Measurements from ENCODE around the gene SPACA7.

The SPACA7 gene

DNA sequence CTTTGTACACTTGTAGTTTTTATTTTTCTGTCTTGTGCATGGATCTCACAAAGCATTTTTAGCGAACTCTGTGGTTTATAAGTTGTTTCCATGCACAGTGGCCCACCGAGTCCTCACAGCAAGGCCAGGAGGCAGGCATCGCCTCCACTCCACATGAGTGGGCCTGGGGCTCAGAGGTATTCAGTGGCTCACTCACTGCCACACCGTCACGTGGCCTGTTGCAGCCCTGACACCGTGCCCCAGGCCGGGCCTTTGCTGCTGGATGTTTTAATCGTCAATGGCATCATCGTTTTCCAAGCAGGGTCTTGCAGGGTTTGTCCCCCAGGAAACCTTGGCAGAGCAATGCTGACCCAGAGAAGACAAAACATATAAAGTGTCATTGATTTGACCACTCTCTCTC is 59.8 kb downstream of the SPACA7 start:
- H2AFZ ChIP-seq: no peak overlapping the region
- H3K9ac ChIP-seq: no peak overlapping the region
- H3K27me3 ChIP-seq (ENCODE audit: control insufficient read depth, insufficient read depth, low read length): no peaks in the 10 kb centered on the region

DNA sequence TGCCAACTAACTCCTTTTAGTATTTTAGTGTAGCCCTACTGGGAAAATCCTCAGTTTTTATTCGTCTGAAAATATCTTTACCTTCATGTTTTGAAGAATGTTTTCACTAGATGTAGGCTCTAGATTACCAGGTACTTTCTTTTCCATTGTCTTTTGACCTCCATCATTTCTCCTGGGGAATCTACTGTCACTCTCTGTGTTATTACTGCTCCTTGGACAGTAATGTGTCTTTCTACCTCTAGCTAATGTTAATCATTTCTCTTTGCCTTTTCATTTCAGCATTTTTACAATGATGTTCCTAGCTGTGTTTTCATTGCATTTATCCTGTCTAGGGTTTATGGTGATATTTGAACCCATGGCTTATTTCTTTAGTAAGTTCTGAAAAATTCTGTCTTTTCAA is 61.9 kb downstream of the SPACA7 start:
- H3K27ac ChIP-seq: no peak overlapping the region
- no peak overlapping the region for H3K4me3 ChIP-seq (ENCODE audit: low read depth, low read length)
- no peaks in the 10 kb centered on the region for H3K36me3 ChIP-seq (ENCODE audit: control insufficient read depth, insufficient read depth, low read length)
- no peaks in the 10 kb centered on the region for H3K79me2 ChIP-seq
- TF ChIP-seq, protein P1, sequence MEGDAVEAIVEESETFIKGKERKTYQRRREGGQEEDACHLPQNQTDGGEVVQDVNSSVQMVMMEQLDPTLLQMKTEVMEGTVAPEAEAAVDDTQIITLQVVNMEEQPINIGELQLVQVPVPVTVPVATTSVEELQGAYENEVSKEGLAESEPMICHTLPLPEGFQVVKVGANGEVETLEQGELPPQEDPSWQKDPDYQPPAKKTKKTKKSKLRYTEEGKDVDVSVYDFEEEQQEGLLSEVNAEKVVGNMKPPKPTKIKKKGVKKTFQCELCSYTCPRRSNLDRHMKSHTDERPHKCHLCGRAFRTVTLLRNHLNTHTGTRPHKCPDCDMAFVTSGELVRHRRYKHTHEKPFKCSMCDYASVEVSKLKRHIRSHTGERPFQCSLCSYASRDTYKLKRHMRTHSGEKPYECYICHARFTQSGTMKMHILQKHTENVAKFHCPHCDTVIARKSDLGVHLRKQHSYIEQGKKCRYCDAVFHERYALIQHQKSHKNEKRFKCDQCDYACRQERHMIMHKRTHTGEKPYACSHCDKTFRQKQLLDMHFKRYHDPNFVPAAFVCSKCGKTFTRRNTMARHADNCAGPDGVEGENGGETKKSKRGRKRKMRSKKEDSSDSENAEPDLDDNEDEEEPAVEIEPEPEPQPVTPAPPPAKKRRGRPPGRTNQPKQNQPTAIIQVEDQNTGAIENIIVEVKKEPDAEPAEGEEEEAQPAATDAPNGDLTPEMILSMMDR (IDR thresholded peaks at IDR 0.05): no peak
- no peaks in the 10 kb centered on the region for H3K4me1 ChIP-seq
- H2AFZ ChIP-seq: no peak overlapping the region
- no peak overlapping the region for H3K9ac ChIP-seq
- no peaks in the 10 kb centered on the region for H3K9me3 ChIP-seq (ENCODE audit: control insufficient read depth, low read length)
- H3K4me2 ChIP-seq (ENCODE audit: low read length): no peak overlapping the region
- no peaks in the 10 kb centered on the region for H3K27me3 ChIP-seq (ENCODE audit: control insufficient read depth, insufficient read depth, low read length)

More for the DNA sequence above, 59.8 kb downstream of the SPACA7 start:
- H3K27ac ChIP-seq: no peak overlapping the region
- no peaks in the 10 kb centered on the region for H3K9me3 ChIP-seq (ENCODE audit: control insufficient read depth, low read length)
- H3K4me1 ChIP-seq: no peaks in the 10 kb centered on the region
- no peak overlapping the region for H3K4me2 ChIP-seq (ENCODE audit: low read length)
- TF ChIP-seq, protein P1 (IDR thresholded peaks at IDR 0.05): no peak
- H3K79me2 ChIP-seq: no peaks in the 10 kb centered on the region
- no peak overlapping the region for H3K4me3 ChIP-seq (ENCODE audit: low read depth, low read length)
- no peaks in the 10 kb centered on the region for H3K36me3 ChIP-seq (ENCODE audit: control insufficient read depth, insufficient read depth, low read length)

GRCh38 chr13:112438515-112438914 is 62.4 kb downstream of the SPACA7 start:
- TF ChIP-seq, protein P1 (IDR thresholded peaks at IDR 0.05): no peak

DNA sequence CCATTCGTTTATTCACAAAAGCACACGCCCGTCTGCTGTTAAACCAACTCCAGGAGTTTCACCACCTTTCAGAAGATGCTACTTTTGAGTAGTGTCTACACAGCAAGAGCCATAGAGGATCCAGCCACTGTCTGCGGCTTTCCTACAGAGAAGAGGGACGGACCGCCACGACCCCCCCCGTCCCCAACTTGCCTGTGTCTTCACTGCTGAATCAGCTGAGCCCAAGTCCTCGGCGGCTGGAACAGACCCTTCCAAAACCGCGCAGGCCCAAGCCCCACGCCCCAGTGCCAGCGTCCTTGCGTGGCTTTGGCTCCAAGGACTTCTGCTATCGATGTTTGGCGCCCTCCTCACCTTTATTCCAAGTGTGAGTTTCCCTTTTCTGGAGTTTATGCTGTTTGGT is 65.1 kb downstream of the SPACA7 start:
- Histone ChIP-seq H2AFZ (no peak overlapping the region), H3K4me3 (ENCODE audit: low read depth, low read length) (no peak overlapping the region), H3K27ac (no peak overlapping the region), H3K27me3 (ENCODE audit: control insufficient read depth, insufficient read depth, low read length) (no peaks in the 10 kb centered on the region), H3K9ac (no peak overlapping the region), H3K36me3 (ENCODE audit: control insufficient read depth, insufficient read depth, low read length) (no peaks in the 10 kb centered on the region), H3K9me3 (ENCODE audit: control insufficient read depth, low read length) (no peaks in the 10 kb centered on the region), H3K4me2 (ENCODE audit: low read length) (no peak overlapping the region), H3K79me2 (no peaks in the 10 kb centered on the region), H3K4me1 (no peaks in the 10 kb centered on the region)
- TF ChIP-seq, protein P1 (IDR thresholded peaks at IDR 0.05): no peak

More at GRCh38 chr13:112438515-112438914, 62.4 kb downstream of the SPACA7 start:
- Histone ChIP-seq H3K27ac (no peak overlapping the region), H3K4me1 (no peaks in the 10 kb centered on the region), H3K27me3 (ENCODE audit: control insufficient read depth, insufficient read depth, low read length) (no peaks in the 10 kb centered on the region), H3K79me2 (no peaks in the 10 kb centered on the region), H3K4me2 (ENCODE audit: low read length) (no peak overlapping the region), H2AFZ (no peak overlapping the region), H3K4me3 (ENCODE audit: low read depth, low read length) (no peak overlapping the region), H3K9me3 (ENCODE audit: control insufficient read depth, low read length) (no peaks in the 10 kb centered on the region), H3K36me3 (ENCODE audit: control insufficient read depth, insufficient read depth, low read length) (no peaks in the 10 kb centered on the region), H3K9ac (no peak overlapping the region)

DNA sequence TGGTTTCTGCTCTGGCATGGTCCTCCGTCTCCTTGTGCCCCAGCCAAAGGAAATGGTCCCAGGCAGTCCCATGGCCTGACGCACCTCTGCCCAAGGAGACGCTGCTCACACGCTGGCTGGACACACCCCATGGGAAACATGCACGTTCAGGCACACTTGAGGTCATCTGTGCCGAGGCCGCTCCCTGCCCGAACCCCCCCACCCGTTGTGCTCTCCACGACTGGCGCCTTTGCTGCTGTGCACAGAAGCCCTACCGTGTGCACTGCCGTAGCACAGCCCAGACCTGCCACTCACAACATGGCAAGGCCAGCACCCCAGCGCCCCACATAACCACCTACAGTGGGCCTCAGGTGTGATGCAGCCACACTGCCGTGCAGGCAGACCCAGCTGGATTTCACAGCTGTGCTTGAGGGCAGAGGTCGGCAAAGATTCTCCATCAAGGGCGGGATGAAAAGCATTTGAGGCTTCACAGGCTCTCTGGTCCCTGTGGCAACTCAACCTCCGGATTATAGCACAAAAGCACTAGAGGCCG is 65.7 kb downstream of the SPACA7 start:
- Histone ChIP-seq H3K27ac (no peak overlapping the region), H3K27me3 (ENCODE audit: control insufficient read depth, insufficient read depth, low read length) (no peaks in the 10 kb centered on the region), H3K4me2 (ENCODE audit: low read length) (no peak overlapping the region)

More for the DNA sequence above, 65.7 kb downstream of the SPACA7 start:
- TF ChIP-seq, protein P1 (IDR thresholded peaks at IDR 0.05): no peak
- no peak overlapping the region for H3K9ac ChIP-seq
- no peaks in the 10 kb centered on the region for H3K79me2 ChIP-seq
- no peaks in the 10 kb centered on the region for H3K9me3 ChIP-seq (ENCODE audit: control insufficient read depth, low read length)
- H2AFZ ChIP-seq: no peak overlapping the region
- no peak overlapping the region for H3K4me3 ChIP-seq (ENCODE audit: low read depth, low read length)
- no peaks in the 10 kb centered on the region for H3K4me1 ChIP-seq
- no peaks in the 10 kb centered on the region for H3K36me3 ChIP-seq (ENCODE audit: control insufficient read depth, insufficient read depth, low read length)
